Neural cell (in vitro differentiated cells): ENCODE measurements around the gene ADCY2.

ENCODE experiments used
- CTCF ChIP-seq: fragments of 450-650 bp; IDR thresholded peaks from 2 replicates; pipeline ENCODE4 v1.5.1; 2014; ENCODE audit warnings: antibody characterized with exemption, mild to moderate bottlenecking, moderate library complexity; ENCODE audit not compliant: poor library complexity, severe bottlenecking
- EZH2 ChIP-seq: fragments of 200-600, 300-800 bp; shearing (Covaris generic), sonication (generic); IDR thresholded peaks from 2 replicates; pipeline ENCODE4 v1.6.1; 2014; ENCODE audit warnings: antibody characterized with exemption, low read length, borderline replicate concordance, mild to moderate bottlenecking; ENCODE audit not compliant: insufficient read depth, poor library complexity, severe bottlenecking

- TF ChIP-seq CTCF (no peak), EZH2 (no peak)
Measured at GRCh38 chr5:7673658-7674057, 277.7 kb downstream of the ADCY2 start.
